Liver (tissue), 3 donors: ENCODE measurements around the gene CDK17.

Experiments
- JUND ChIP-seq, 2 donors: IDR thresholded peaks; 2 replicates each; pipeline ENCODE4 v1.6.1; 2016; ENCODE audit warnings: antibody characterized with exemption in 2 of 2
- TF ChIP-seq, protein P1 (sequence below): fragments of 150-350 bp; IDR thresholded peaks from 2 replicates; pipeline ENCODE4 v1.5.1; 2017; ENCODE audit warnings: improper control_type of control experiment, low read depth, low read length; ENCODE audit not compliant: missing input control
- TF ChIP-seq, protein P2 (sequence below): IDR thresholded peaks from 2 replicates; pipeline ENCODE4 v1.6.1; 2016; ENCODE audit warnings: antibody characterized with exemption
- TF ChIP-seq, protein P3 (sequence below): IDR thresholded peaks from 2 replicates; pipeline ENCODE4 v1.6.1; 2016; ENCODE audit warnings: antibody characterized with exemption, mild to moderate bottlenecking
- donor health status: healthy.
- donor health status: healthy.

DNA sequence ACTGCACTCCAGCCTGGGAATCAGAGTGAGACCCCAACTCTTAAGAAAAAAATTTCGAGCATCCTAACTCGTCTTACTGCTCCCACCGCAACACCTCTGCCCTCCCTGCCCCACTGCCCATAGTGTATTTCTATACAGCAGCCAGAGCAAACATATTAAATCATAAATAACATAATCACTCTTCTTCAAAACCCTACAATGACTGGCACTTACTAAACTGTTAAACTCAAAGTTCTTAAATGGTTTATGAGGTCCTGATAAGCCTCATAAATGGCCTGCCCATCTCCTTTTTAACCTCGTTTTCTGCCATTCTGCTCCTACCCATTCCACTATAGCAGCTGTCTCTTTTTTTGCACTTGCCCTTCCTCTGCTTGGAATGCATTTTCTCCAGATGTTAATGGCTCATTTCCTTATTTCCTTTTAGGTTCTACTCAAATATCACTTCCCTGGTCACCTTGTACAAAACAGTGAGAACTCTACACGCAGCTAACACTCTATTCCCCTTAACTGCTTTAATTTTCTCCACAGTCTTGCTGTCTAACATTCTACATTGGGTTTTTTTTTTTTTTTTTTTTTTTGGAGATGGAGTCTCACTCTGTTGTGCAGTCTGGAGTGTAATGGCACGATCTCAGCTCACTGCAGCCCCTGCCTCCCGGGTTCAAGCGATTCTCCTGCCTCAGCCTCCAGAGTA lies 45.2 kb downstream of the CDK17 start:
- TF ChIP-seq, protein P1, sequence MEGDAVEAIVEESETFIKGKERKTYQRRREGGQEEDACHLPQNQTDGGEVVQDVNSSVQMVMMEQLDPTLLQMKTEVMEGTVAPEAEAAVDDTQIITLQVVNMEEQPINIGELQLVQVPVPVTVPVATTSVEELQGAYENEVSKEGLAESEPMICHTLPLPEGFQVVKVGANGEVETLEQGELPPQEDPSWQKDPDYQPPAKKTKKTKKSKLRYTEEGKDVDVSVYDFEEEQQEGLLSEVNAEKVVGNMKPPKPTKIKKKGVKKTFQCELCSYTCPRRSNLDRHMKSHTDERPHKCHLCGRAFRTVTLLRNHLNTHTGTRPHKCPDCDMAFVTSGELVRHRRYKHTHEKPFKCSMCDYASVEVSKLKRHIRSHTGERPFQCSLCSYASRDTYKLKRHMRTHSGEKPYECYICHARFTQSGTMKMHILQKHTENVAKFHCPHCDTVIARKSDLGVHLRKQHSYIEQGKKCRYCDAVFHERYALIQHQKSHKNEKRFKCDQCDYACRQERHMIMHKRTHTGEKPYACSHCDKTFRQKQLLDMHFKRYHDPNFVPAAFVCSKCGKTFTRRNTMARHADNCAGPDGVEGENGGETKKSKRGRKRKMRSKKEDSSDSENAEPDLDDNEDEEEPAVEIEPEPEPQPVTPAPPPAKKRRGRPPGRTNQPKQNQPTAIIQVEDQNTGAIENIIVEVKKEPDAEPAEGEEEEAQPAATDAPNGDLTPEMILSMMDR = no peak
- TF ChIP-seq, protein P2, sequence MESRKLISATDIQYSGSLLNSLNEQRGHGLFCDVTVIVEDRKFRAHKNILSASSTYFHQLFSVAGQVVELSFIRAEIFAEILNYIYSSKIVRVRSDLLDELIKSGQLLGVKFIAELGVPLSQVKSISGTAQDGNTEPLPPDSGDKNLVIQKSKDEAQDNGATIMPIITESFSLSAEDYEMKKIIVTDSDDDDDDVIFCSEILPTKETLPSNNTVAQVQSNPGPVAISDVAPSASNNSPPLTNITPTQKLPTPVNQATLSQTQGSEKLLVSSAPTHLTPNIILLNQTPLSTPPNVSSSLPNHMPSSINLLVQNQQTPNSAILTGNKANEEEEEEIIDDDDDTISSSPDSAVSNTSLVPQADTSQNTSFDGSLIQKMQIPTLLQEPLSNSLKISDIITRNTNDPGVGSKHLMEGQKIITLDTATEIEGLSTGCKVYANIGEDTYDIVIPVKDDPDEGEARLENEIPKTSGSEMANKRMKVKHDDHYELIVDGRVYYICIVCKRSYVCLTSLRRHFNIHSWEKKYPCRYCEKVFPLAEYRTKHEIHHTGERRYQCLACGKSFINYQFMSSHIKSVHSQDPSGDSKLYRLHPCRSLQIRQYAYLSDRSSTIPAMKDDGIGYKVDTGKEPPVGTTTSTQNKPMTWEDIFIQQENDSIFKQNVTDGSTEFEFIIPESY = no peak
- TF ChIP-seq JUND (IDR thresholded peaks at IDR 0.05) = no peak
- TF ChIP-seq, protein P3, sequence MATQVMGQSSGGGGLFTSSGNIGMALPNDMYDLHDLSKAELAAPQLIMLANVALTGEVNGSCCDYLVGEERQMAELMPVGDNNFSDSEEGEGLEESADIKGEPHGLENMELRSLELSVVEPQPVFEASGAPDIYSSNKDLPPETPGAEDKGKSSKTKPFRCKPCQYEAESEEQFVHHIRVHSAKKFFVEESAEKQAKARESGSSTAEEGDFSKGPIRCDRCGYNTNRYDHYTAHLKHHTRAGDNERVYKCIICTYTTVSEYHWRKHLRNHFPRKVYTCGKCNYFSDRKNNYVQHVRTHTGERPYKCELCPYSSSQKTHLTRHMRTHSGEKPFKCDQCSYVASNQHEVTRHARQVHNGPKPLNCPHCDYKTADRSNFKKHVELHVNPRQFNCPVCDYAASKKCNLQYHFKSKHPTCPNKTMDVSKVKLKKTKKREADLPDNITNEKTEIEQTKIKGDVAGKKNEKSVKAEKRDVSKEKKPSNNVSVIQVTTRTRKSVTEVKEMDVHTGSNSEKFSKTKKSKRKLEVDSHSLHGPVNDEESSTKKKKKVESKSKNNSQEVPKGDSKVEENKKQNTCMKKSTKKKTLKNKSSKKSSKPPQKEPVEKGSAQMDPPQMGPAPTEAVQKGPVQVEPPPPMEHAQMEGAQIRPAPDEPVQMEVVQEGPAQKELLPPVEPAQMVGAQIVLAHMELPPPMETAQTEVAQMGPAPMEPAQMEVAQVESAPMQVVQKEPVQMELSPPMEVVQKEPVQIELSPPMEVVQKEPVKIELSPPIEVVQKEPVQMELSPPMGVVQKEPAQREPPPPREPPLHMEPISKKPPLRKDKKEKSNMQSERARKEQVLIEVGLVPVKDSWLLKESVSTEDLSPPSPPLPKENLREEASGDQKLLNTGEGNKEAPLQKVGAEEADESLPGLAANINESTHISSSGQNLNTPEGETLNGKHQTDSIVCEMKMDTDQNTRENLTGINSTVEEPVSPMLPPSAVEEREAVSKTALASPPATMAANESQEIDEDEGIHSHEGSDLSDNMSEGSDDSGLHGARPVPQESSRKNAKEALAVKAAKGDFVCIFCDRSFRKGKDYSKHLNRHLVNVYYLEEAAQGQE = no peak
